GM18505 (cell line): ENCODE results near the gene NLGN2.

Source experiments
- ATAC-seq: cut with Tn5 transposase; IDR thresholded peaks from one replicate; pipeline ENCODE4 v1.9.1; 2021; ENCODE audit not compliant: unreplicated experiment
- POLR2A ChIP-seq: IDR thresholded peaks from 4 replicates; pipeline ENCODE4 v1.6.1; 2011; ENCODE audit warnings: borderline replicate concordance; ENCODE audit not compliant: insufficient read depth, insufficient read length; ENCODE audit errors: extremely low read depth

NLGN2 gene

GRCh38 chr17:7464081-7464480, 56.4 kb downstream of the NLGN2 start:
- TF ChIP-seq POLR2A: no peak
- ATAC-seq: no peak

- no peak for TF ChIP-seq POLR2A
- ATAC-seq: no peak
These were observed 58.1 kb downstream of the NLGN2 start for GRCh38 chr17:7465597-7466275.

- no peak for ATAC-seq
- no peak for TF ChIP-seq POLR2A
These were observed 58.6 kb downstream of the NLGN2 start for GRCh38 chr17:7466318-7466638.

- TF ChIP-seq POLR2A: no peak
- no peak for ATAC-seq
These were observed 59.1 kb downstream of the NLGN2 start for GRCh38 chr17:7466639-7467341.

GRCh38 chr17:7467498-7467897, 59.9 kb downstream of the NLGN2 start:
- no peak for TF ChIP-seq POLR2A
- ATAC-seq: no peak

GRCh38 chr17:7468290-7468689, 60.6 kb downstream of the NLGN2 start:
- ATAC-seq: no peak
- no peak for TF ChIP-seq POLR2A

- no peak for ATAC-seq
- TF ChIP-seq POLR2A: no peak
These were observed 61.3 kb downstream of the NLGN2 start for GRCh38 chr17:7468804-7469389.
